ENCODE data around the gene OBI1.

Gene OBI1

GRCh38 chr13:78620936-78621470, 38.0 kb downstream of the OBI1 start:
- Histone ChIP-seq H4K20me1 (ENCODE audit: insufficient read depth, low read length) (no peaks in the 10 kb centered on the region), H3K27ac (ENCODE audit: low read depth, low read length, poor library complexity, severe bottlenecking) (no peak overlapping the region), H3K4me3 (ENCODE audit: low read depth, low read length, poor library complexity, severe bottlenecking) (no peak overlapping the region), H3K9ac (ENCODE audit: low read length) (no peak overlapping the region), H3K4me1 (ENCODE audit: insufficient read depth, low read length, severe bottlenecking) (no peaks in the 10 kb centered on the region), H3K9me2 (ENCODE audit: low read depth, low read length) (no peaks in the 10 kb centered on the region), H3F3A (ENCODE audit: insufficient read depth, low read length) (no peaks in the 10 kb centered on the region), H2AFZ (ENCODE audit: low read length) (no peak overlapping the region), H3K79me2 (ENCODE audit: insufficient read depth, low read length) (no peaks in the 10 kb centered on the region), H3K9me3 (ENCODE audit: low read length) (no peaks in the 10 kb centered on the region), H3K36me3 (ENCODE audit: insufficient read depth, low read length) (peaks cover 65% of the 10 kb centered on the region), H3K4me2 (ENCODE audit: low read length) (no peak overlapping the region), H3K27me3 (ENCODE audit: insufficient read depth, low read length) (no peaks in the 10 kb centered on the region)
- TF ChIP-seq EZH2 (IDR thresholded peaks at IDR 0.05; ENCODE audit: borderline replicate concordance, low read length) = no peak
- no peak for TF ChIP-seq CTCF (IDR thresholded peaks at IDR 0.05; ENCODE audit: low read length)

- TF ChIP-seq EZH2 (IDR thresholded peaks at IDR 0.05; ENCODE audit: borderline replicate concordance, low read length) (no peak), CTCF (IDR thresholded peaks at IDR 0.05; ENCODE audit: low read length) (no peak)
- Histone ChIP-seq H4K20me1 (ENCODE audit: insufficient read depth, low read length) (no peaks in the 10 kb centered on the region), H3K36me3 (ENCODE audit: insufficient read depth, low read length) (peaks cover 66% of the 10 kb centered on the region), H3K9ac (ENCODE audit: low read length) (no peak overlapping the region), H3K4me2 (ENCODE audit: low read length) (no peak overlapping the region), H3K9me2 (ENCODE audit: low read depth, low read length) (no peaks in the 10 kb centered on the region), H3K27ac (ENCODE audit: low read depth, low read length, poor library complexity, severe bottlenecking) (no peak overlapping the region), H3K4me3 (ENCODE audit: low read depth, low read length, poor library complexity, severe bottlenecking) (no peak overlapping the region), H3K9me3 (ENCODE audit: low read length) (no peaks in the 10 kb centered on the region), H3K27me3 (ENCODE audit: insufficient read depth, low read length) (no peaks in the 10 kb centered on the region), H2AFZ (ENCODE audit: low read length) (no peak overlapping the region), H3F3A (ENCODE audit: insufficient read depth, low read length) (no peaks in the 10 kb centered on the region), H3K79me2 (ENCODE audit: insufficient read depth, low read length) (no peaks in the 10 kb centered on the region), H3K4me1 (ENCODE audit: insufficient read depth, low read length, severe bottlenecking) (no peaks in the 10 kb centered on the region)
Measured at GRCh38 chr13:78618411-78618810, 40.5 kb downstream of the OBI1 start.

- no peak for TF ChIP-seq EZH2 (IDR thresholded peaks at IDR 0.05; ENCODE audit: borderline replicate concordance, low read length)
- TF ChIP-seq CTCF (IDR thresholded peaks at IDR 0.05; ENCODE audit: low read length) = no peak
Measured at GRCh38 chr13:78611040-78611439, 47.9 kb downstream of the OBI1 start.

More at GRCh38 chr13:78611040-78611439, 47.9 kb downstream of the OBI1 start:
- Histone ChIP-seq H3K9me3 (ENCODE audit: low read length) (no peaks in the 10 kb centered on the region), H3K27ac (ENCODE audit: low read depth, low read length, poor library complexity, severe bottlenecking) (no peak overlapping the region), H3K4me2 (ENCODE audit: low read length) (no peak overlapping the region), H3K9me2 (ENCODE audit: low read depth, low read length) (no peaks in the 10 kb centered on the region), H2AFZ (ENCODE audit: low read length) (no peak overlapping the region), H3K9ac (ENCODE audit: low read length) (no peak overlapping the region), H4K20me1 (ENCODE audit: insufficient read depth, low read length) (no peaks in the 10 kb centered on the region), H3K4me1 (ENCODE audit: insufficient read depth, low read length, severe bottlenecking) (no peaks in the 10 kb centered on the region), H3K4me3 (ENCODE audit: low read depth, low read length, poor library complexity, severe bottlenecking) (no peak overlapping the region), H3K79me2 (ENCODE audit: insufficient read depth, low read length) (no peaks in the 10 kb centered on the region), H3K36me3 (ENCODE audit: insufficient read depth, low read length) (peaks cover 21% of the 10 kb centered on the region), H3F3A (ENCODE audit: insufficient read depth, low read length) (no peaks in the 10 kb centered on the region), H3K27me3 (ENCODE audit: insufficient read depth, low read length) (no peaks in the 10 kb centered on the region)
